HCT116 (cell line): Measurements from ENCODE around the gene PMEPA1. TPM values are rescaled to one million over a fixed set of nuclear protein-coding genes. Genes with fewer than 3 reads are reported as not detected.

Source experiments
- ATAC-seq: fragments of 200-7000 bp; cut with Tn5 transposase; 2 replicates; pipeline ENCODE4 v1.9.1; 2020; ENCODE audit warnings: mild to moderate bottlenecking, moderate library complexity
- BruUV-seq: library from RNA; stranded (reverse); fragments of 400-500 nt; replicated peaks from 2 replicates; lab custom pipeline; 2021; lab: Mats Ljungman, UMichigan
- CTCF ChIA-PET: fragments of 300-600 bp; sonication (Branson Sonifier 250); formaldehyde crosslinking; loops from one replicate; lab custom pipeline; 2021; ENCODE audit warnings: antibody characterized with exemption; lab: Charles Lee
- POLR2A ChIA-PET: fragments of 300-600, 350-600 bp; sonication (Branson Sonifier 250); formaldehyde crosslinking; loops from one replicate; lab custom pipeline; 2021; ENCODE audit warnings: antibody characterized with exemption; lab: Charles Lee
- RAD21 ChIA-PET, 2 experiments: fragments of 300-600 bp; sonication (Branson Sonifier 250); formaldehyde crosslinking; loops; one replicate each; lab custom pipeline; 2023; ENCODE audit warnings: low total read pairs in 2 of 2; ENCODE audit not compliant: uncharacterized antibody in 2 of 2, unreplicated experiment in 2 of 2, low non-redundant PET in 1 of 2; lab: Charles Lee
- DNase-seq: peaks from one replicate; pipeline ENCODE4 v3.0.0-alpha.2; 2010; ENCODE audit warnings: low read depth, low spot score
- H2AFZ ChIP-seq: fragments of 200-600 bp; shearing (Covaris generic), sonication (generic); 2 replicates; pipeline ENCODE4 v1.6.1; 2017; ENCODE audit warnings: low read depth, mixed run types, mixed read lengths, antibody characterized with exemption, low read length; ENCODE audit not compliant: poor library complexity, severe bottlenecking
- H3K27ac ChIP-seq: 2 replicates; pipeline ENCODE4 v1.5.1; 2012; ENCODE audit warnings: low read depth, low read length
- H3K27me3 ChIP-seq: fragments of 200-600 bp; sonication (generic); 2 replicates; pipeline ENCODE4 v1.6.1; 2016; ENCODE audit warnings: mixed run types, low read length, mixed read lengths; ENCODE audit not compliant: insufficient read depth
- H3K36me3 ChIP-seq, 2 experiments: fragments of 200-500 bp in 1 of 2; fragments of 200-600 bp in 1 of 2; sonication (Bioruptor generic) in 1 of 2; sonication (generic) in 1 of 2; 2 replicates each; pipeline versions ENCODE4 v1.5.1 to v1.6.1; 2014 to 2016; ENCODE audit warnings: low read length in 2 of 2, inconsistent platforms in 1 of 2, mixed read lengths in 1 of 2, mixed run types in 1 of 2; ENCODE audit not compliant: insufficient read depth in 2 of 2, control insufficient read depth in 1 of 2
- H3K4me1 ChIP-seq, 2 experiments: fragments of 200-600 bp in 1 of 2; sonication (generic) in 1 of 2; 2 replicates each; pipeline versions ENCODE4 v1.5.1 to v1.6.1; 2012 to 2017; ENCODE audit warnings: low read length in 2 of 2, inconsistent platforms in 1 of 2, mild to moderate bottlenecking in 1 of 2, mixed read lengths in 1 of 2, mixed run types in 1 of 2, moderate library complexity in 1 of 2; ENCODE audit not compliant: insufficient read depth in 2 of 2, control insufficient read depth in 1 of 2
- H3K4me2 ChIP-seq: fragments of 200-600 bp; sonication (generic); 2 replicates; pipeline ENCODE4 v1.6.1; 2017; ENCODE audit warnings: mixed run types, low read length, mixed read lengths
- H3K4me3 ChIP-seq, 2 experiments: fragments of 200-600 bp in 1 of 2; sonication (generic) in 1 of 2; replicated peaks in 1 of 2; 2 replicates each; pipeline ENCODE4 v1.5.1; 2011 to 2016; ENCODE audit warnings: low read length in 2 of 2, control low read depth in 1 of 2, low read depth in 1 of 2, mild to moderate bottlenecking in 1 of 2, mixed read lengths in 1 of 2, mixed run types in 1 of 2
- H3K79me2 ChIP-seq: fragments of 200-600 bp; sonication (generic); 2 replicates; pipeline ENCODE4 v1.6.1; 2017; ENCODE audit warnings: mild to moderate bottlenecking, mixed run types, low read length, moderate library complexity, mixed read lengths; ENCODE audit not compliant: insufficient read depth
- H3K9ac ChIP-seq: fragments of 200-600 bp; sonication (generic); 2 replicates; pipeline ENCODE4 v1.6.1; 2016; ENCODE audit warnings: low read length, mixed read lengths
- H3K9me2 ChIP-seq: fragments of 200-600 bp; sonication (generic), shearing (Covaris generic); 2 replicates; pipeline ENCODE4 v1.6.1; 2017; ENCODE audit warnings: mixed run types, mild to moderate bottlenecking, moderate library complexity; ENCODE audit not compliant: insufficient read depth
- H3K9me3 ChIP-seq, 2 experiments: fragments of 200-500 bp in 1 of 2; fragments of 200-600 bp in 1 of 2; sonication (Bioruptor generic) in 1 of 2; sonication (generic) in 1 of 2; 2 replicates each; pipeline ENCODE4 v1.6.1; 2014 to 2017; ENCODE audit warnings: low read length in 2 of 2, mixed read lengths in 2 of 2, inconsistent platforms in 1 of 2, low read depth in 1 of 2, mild to moderate bottlenecking in 1 of 2, mixed run types in 1 of 2, moderate library complexity in 1 of 2; ENCODE audit not compliant: control insufficient read depth in 1 of 2, insufficient read depth in 1 of 2
- H4K20me1 ChIP-seq: fragments of 200-600 bp; sonication (generic), shearing (Covaris generic); 2 replicates; pipeline ENCODE4 v1.6.1; 2017; ENCODE audit warnings: mixed run types, mild to moderate bottlenecking, moderate library complexity; ENCODE audit not compliant: insufficient read depth
- ATF3 ChIP-seq: IDR thresholded peaks from 2 replicates; pipeline ENCODE4 v1.6.1; 2012
- CEBPB ChIP-seq: IDR thresholded peaks from 2 replicates; pipeline ENCODE4 v1.6.1; 2012; ENCODE audit warnings: low read depth
- EGR1 ChIP-seq: IDR thresholded peaks from 2 replicates; pipeline ENCODE4 v1.6.1; 2012; ENCODE audit warnings: low read depth
- EZH2 ChIP-seq: fragments of 200-600 bp; sonication (generic); IDR thresholded peaks from 2 replicates; pipeline ENCODE4 v1.6.1; 2017; ENCODE audit warnings: antibody characterized with exemption, mixed run types
- EZH2phosphoT487 ChIP-seq: fragments of 200-600 bp; IDR thresholded peaks from 2 replicates; pipeline ENCODE4 v1.6.1; 2018; ENCODE audit warnings: antibody characterized with exemption, borderline replicate concordance
- FOSL1 ChIP-seq: IDR thresholded peaks from 2 replicates; pipeline ENCODE4 v1.6.1; 2012; ENCODE audit warnings: low read depth
- JUND ChIP-seq: IDR thresholded peaks from 2 replicates; pipeline ENCODE4 v1.6.1; 2012
- MAX ChIP-seq: IDR thresholded peaks from 2 replicates; pipeline ENCODE4 v1.6.1; 2012
- POLR2A ChIP-seq: IDR thresholded peaks from 2 replicates; pipeline ENCODE4 v1.7.0; 2011; ENCODE audit warnings: borderline replicate concordance; ENCODE audit not compliant: insufficient read depth, insufficient read length; ENCODE audit errors: extremely low read depth
- POLR2AphosphoS5 ChIP-seq: IDR thresholded peaks from 2 replicates; pipeline ENCODE4 v1.6.1; 2011; ENCODE audit warnings: mild to moderate bottlenecking, low read depth, low read length, moderate library complexity
- RAD21 ChIP-seq: IDR thresholded peaks from 2 replicates; pipeline ENCODE4 v1.6.1; 2012; ENCODE audit warnings: low read depth, mild to moderate bottlenecking
- REST ChIP-seq: IDR thresholded peaks from 2 replicates; pipeline ENCODE4 v1.6.1; 2012; ENCODE audit warnings: low read depth
- SIN3A ChIP-seq: IDR thresholded peaks from 2 replicates; pipeline ENCODE4 v1.6.1; 2012; ENCODE audit warnings: low read depth
- SP1 ChIP-seq: IDR thresholded peaks from 2 replicates; pipeline ENCODE4 v1.6.1; 2012; ENCODE audit warnings: low read depth
- SRF ChIP-seq: IDR thresholded peaks from 2 replicates; pipeline ENCODE4 v1.6.1; 2012; ENCODE audit warnings: low read depth
- TCF7L2 ChIP-seq: IDR thresholded peaks from 2 replicates; pipeline ENCODE4 v1.7.0; 2011; ENCODE audit warnings: borderline replicate concordance, inconsistent platforms; ENCODE audit not compliant: insufficient read depth, insufficient read length; ENCODE audit errors: extremely low read depth
- YY1 ChIP-seq: IDR thresholded peaks from 2 replicates; pipeline ENCODE4 v1.6.1; 2011; ENCODE audit warnings: low read length, low read depth, moderate library complexity, mild to moderate bottlenecking; ENCODE audit not compliant: insufficient replicate concordance; ENCODE audit errors: extremely low read depth
- ZBTB33 ChIP-seq: IDR thresholded peaks from 2 replicates; pipeline ENCODE4 v1.6.1; 2011; ENCODE audit warnings: mild to moderate bottlenecking, low read length, moderate library complexity; ENCODE audit not compliant: insufficient replicate concordance; ENCODE audit errors: extremely low read depth
- ZFX ChIP-seq: fragments of 450-650 bp; IDR thresholded peaks from 2 replicates; pipeline ENCODE4 v1.6.1; 2017
- ZNF274 ChIP-seq: fragments of 200-500 bp; sonication (Bioruptor generic); IDR thresholded peaks from 2 replicates; pipeline ENCODE4 v1.6.1; 2014; ENCODE audit warnings: mild to moderate bottlenecking, low read depth, low read length, inconsistent platforms
- intact Hi-C: fragments of 100-400 bp; cut with micrococcal nuclease; formaldehyde crosslinking; loops from 2 replicates; pipeline ENCODE4 v1.10.0; 2022
- total RNA-seq: library from RNA; stranded (reverse); gene quantifications from one replicate; pipeline ENCODE4 v1.2.1, GENCODE V29; 2021; ENCODE audit not compliant: unreplicated experiment

The PMEPA1 gene
- total RNA-seq, 1 experiment from 2014 or later: 0.64 TPM

GRCh38 chr20:57695940-57696339 is 13.9 kb downstream of the PMEPA1 start:
- H3K27me3 ChIP-seq: peaks cover 87% of the 10 kb centered on the region
- peaks cover 44 to 64% of the 10 kb centered on the region in 2 experiments for H3K4me1 ChIP-seq
- ChIA-PET CTCF (no interaction called here), RAD21 (no interaction called here)
- H3K9me3 ChIP-seq: no peaks in the 10 kb centered on the region
- peaks cover 7% of the 10 kb centered on the region; the same call in 1 of the 2 replicates for H4K20me1 ChIP-seq
- no peak overlapping the region; the same call in 1 of the 2 replicates for H3K4me2 ChIP-seq
- H3K9me2 ChIP-seq: no peaks in the 10 kb centered on the region
- H3K79me2 ChIP-seq: no peaks in the 10 kb centered on the region
- TF ChIP-seq SIN3A (no peak), RAD21 (no peak), SP1 (no peak), ZFX (no peak), POLR2A (no peak), FOSL1 (no peak), EZH2 (no peak), ZBTB33 (no peak), POLR2AphosphoS5 (no peak), JUND (no peak), ATF3 (no peak), REST (no peak), MAX (no peak), YY1 (no peak), TCF7L2 (no peak), EGR1 (no peak), SRF (no peak), EZH2phosphoT487 (no peak), ZNF274 (no peak), CEBPB (no peak)
- TF ChIP-seq, all 23 proteins: peak for 0
- H3K36me3 ChIP-seq: no peaks in the 10 kb centered on the region
- H3K4me3 ChIP-seq: no peak overlapping the region
- H3K9ac ChIP-seq: no peak overlapping the region
- no peak for ATAC-seq
- intact Hi-C loops: no loop called here
- POLR2A ChIA-PET: no interaction called here
- no peak overlapping the region for H2AFZ ChIP-seq
- H3K27ac ChIP-seq: no peak overlapping the region
- no peak for DNase-seq
- BruUV-seq: no TSS peak
